Ecto neural progenitor cell (in vitro differentiated cells): ENCODE data around the gene SDK1.

Source experiments
- DNase-seq: peaks from one replicate; pipeline ENCODE4 v3.0.0-alpha.2; 2018; ENCODE audit warnings: low spot score

The SDK1 gene

GRCh38 chr7:3880228-3880987 lies 579.4 kb downstream of the SDK1 start:
- no peak for DNase-seq

- DNase-seq, result no peak
These were observed 581.7 kb downstream of the SDK1 start for GRCh38 chr7:3882782-3883181.

GRCh38 chr7:3884543-3884942 lies 583.5 kb downstream of the SDK1 start:
- no peak for DNase-seq

- DNase-seq, result no peak
These were observed 586.1 kb downstream of the SDK1 start for GRCh38 chr7:3887096-3887690.

- DNase-seq, result no peak
These were observed 587.0 kb downstream of the SDK1 start for GRCh38 chr7:3888096-3888495.

GRCh38 chr7:3892157-3892556 lies 591.1 kb downstream of the SDK1 start:
- no peak for DNase-seq

- no peak for DNase-seq
These were observed 591.6 kb downstream of the SDK1 start for GRCh38 chr7:3892686-3893085.

GRCh38 chr7:3893151-3893788 lies 592.2 kb downstream of the SDK1 start:
- DNase-seq, result no peak

GRCh38 chr7:3893789-3894153 lies 592.7 kb downstream of the SDK1 start:
- no peak for DNase-seq

- DNase-seq, result no peak
These were observed 594.5 kb downstream of the SDK1 start for GRCh38 chr7:3895341-3896116.

- no peak for DNase-seq
These were observed 595.2 kb downstream of the SDK1 start for GRCh38 chr7:3896169-3896765.

- DNase-seq, result no peak
These were observed 596.6 kb downstream of the SDK1 start for GRCh38 chr7:3897430-3898372.

GRCh38 chr7:3899559-3899991 lies 598.5 kb downstream of the SDK1 start:
- no peak for DNase-seq

- no peak for DNase-seq
These were observed 607.1 kb downstream of the SDK1 start for GRCh38 chr7:3908153-3908552.

- DNase-seq, result no peak
These were observed 608.1 kb downstream of the SDK1 start for GRCh38 chr7:3909128-3909527.

GRCh38 chr7:3910054-3910453 lies 609.0 kb downstream of the SDK1 start:
- DNase-seq, result no peak

- DNase-seq, result no peak
These were observed 610.6 kb downstream of the SDK1 start for GRCh38 chr7:3911685-3912084.

- DNase-seq, result no peak
These were observed 611.2 kb downstream of the SDK1 start for GRCh38 chr7:3912291-3912690.

- DNase-seq, result no peak
These were observed 613.2 kb downstream of the SDK1 start for GRCh38 chr7:3914051-3914775.

- no peak for DNase-seq
These were observed 614.4 kb downstream of the SDK1 start for GRCh38 chr7:3915337-3915878.
